Measurements from ENCODE around the gene TMEM208.

Gene TMEM208

GRCh38 chr16:67250045-67250327 is 23.1 kb downstream of the TMEM208 start:
- no peak for DNase-seq (ENCODE audit: low read depth in 2 of 2)

DNA sequence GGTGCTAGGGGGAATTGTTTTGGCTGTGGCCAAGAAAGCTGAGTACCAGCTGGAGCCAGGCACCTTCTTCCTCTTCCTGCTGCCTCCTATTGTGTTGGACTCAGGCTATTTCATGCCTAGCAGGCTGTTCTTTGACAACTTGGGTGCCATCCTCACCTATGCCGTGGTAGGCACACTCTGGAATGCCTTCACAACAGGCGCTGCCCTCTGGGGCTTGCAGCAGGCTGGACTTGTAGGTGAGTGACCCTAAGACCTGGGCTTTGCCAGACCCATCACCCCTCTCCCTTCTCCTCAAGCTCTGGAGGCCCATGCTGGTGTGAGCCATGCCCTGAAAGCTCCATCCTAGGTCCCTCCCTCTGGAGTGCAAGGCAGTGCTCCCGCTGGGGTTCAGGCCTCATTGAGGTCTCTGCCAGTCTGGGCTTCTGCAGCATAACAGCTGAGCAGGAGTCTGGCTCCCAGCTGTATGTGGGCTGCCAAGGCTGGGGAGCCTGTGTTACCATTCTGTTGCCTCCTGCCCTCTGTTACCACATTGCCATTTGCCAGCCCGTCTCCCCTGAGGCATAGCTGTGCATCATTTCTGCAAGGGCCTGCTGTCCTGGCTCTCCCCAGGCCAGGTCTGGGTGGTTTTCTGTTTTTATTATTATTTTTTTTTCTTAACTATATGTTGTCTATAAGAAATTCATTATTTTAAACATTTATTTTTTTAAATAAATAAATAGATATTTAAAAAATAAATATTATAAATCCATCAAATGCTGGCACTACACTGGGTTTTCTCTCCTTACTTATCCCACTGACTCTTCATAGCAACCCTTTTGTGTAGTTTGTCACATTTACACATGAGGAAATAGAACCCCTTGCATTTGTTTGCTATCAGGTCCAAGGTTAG is 25.9 kb downstream of the TMEM208 start:
- DNase-seq (ENCODE audit: low read depth in 2 of 2) = no peak

DNA sequence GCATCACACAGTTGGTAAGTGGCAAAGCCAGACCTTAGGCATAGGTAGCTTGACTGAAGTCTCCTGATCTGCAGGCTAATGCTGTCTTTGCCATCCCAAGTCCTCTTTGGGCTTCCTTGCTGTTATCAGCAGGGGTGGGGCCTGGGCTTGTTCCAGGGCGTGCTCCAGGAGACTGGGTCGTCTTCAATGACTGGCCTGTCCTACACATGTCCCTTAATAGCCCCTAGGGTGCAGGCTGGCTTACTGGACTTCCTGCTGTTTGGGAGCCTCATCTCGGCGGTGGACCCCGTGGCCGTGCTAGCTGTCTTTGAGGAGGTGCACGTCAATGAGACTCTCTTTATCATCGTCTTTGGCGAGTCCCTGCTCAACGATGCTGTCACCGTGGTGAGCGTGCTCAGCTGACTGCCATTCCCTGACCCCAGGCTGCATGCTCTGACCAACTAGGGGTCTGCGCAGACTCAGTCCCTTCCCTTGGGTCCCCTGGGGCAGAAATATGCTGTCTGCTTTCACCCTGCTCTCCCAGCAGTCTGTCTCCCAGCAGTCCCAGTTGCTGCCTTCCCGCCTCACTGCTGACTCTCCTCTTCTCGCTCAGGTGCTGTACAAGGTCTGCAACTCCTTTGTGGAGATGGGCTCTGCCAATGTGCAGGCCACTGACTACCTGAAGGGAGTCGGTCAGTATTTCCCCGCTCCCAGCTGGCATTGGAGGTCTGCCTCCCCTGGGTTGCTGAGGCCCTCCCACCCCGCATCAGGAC is 28.0 kb downstream of the TMEM208 start:
- DNase-seq (ENCODE audit: low read depth in 2 of 2) = no peak

DNA sequence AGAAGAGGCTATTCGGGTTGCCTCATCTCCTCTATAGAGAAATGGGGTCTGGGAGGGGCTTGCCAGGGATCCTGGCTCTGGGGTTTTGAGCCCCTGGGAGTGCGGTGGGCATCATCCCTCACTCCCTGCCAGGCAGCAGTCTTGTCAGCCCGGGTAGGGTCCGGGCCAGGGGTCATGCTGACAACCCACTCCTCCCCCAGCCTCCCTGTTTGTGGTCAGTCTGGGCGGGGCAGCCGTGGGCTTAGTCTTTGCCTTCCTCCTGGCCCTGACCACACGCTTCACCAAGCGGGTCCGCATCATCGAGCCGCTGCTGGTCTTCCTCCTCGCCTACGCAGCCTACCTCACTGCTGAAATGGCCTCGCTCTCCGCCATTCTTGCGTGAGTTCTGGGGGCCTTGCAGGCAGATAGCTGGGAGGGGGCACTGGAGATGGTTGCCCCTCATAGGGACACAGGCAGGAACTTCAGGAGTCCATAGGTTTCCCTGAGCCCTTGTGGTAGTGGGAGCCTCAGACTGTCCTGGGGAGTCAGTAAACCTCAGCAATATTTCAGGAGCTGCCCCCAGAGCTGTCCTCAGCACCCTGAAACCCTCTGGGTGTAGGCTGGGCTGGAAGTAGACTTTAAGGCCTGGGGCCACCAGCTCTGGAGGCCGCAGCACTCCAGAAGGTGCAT is 28.8 kb downstream of the TMEM208 start:
- DNase-seq (ENCODE audit: low read depth in 2 of 2) = no peak

GRCh38 chr16:67256701-67257230 is 29.8 kb downstream of the TMEM208 start:
- DNase-seq (ENCODE audit: low read depth in 2 of 2) = no peak

- no peak for DNase-seq (ENCODE audit: low read depth in 2 of 2)
Measured at GRCh38 chr16:67257486-67258160, 30.7 kb downstream of the TMEM208 start.

DNA sequence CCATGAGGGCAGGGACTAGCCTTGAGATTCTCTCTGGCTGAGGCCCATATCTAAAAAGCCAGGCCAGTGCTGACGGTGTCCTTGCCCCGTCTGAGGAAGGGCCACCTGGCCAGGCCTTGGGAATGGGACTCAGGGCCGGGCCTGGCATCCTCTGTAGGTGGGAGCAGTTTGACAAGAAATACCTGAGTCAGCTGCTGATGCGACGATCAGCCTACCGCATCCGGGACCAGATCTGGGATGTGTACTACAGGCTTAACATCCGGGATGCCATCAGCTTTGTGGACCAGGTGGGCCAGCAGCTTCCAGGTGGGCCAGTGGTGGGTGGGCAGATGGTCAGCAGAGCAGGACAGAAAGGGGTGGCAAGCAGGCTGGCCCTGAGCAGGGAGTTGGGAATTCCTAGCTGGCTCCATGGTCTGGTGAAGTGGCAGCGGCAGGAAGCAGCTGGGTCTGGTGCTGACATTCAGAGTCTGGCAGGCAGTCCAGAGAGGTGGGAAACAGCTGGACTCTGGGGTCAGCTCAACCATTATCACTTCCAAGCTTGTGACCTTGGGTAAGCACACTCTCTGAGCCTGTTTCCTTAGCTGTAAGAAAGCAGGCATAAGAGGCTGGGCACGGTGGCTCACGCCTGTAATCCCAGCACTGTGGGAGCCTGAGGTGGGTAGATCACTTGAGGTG is 31.4 kb downstream of the TMEM208 start:
- no peak for DNase-seq (ENCODE audit: low read depth in 2 of 2)

- no peak for DNase-seq (ENCODE audit: low read depth in 2 of 2)
Measured at GRCh38 chr16:67259705-67260104, 32.8 kb downstream of the TMEM208 start.

DNA sequence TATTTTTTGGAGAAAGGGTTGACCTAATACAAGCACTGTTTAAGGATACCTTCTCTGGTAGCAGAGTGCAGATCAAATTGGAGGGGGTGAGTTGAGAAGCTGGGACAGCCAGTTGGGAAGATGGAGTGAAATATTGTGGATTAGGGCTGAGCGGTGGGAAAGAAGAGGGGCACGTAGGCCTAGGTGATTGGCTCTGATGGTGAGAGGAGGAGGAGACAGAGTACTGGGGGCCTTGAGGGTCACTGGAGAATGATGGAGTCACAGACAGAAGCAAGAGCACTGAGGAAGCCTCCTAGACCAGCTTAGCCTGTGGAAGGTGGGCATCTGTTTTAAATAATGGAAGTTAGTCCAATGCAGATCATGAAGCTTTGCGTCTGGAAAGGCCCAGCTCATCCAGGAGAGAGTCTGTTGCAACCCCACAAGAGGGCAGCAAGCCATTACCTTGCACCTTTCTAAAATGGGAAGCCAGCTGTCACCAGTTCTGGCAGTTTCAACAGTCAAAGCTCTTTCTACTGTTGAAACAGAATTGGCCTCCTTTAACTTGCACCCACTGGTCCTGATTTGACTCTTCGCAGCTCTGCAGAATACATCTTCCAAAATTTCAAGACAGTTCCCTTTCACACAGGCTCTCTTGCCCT is 33.6 kb downstream of the TMEM208 start:
- DNase-seq (ENCODE audit: low read depth in 2 of 2) = no peak

- no peak for DNase-seq (ENCODE audit: low read depth in 2 of 2)
Measured at GRCh38 chr16:67263201-67263600, 36.3 kb downstream of the TMEM208 start.

DNA sequence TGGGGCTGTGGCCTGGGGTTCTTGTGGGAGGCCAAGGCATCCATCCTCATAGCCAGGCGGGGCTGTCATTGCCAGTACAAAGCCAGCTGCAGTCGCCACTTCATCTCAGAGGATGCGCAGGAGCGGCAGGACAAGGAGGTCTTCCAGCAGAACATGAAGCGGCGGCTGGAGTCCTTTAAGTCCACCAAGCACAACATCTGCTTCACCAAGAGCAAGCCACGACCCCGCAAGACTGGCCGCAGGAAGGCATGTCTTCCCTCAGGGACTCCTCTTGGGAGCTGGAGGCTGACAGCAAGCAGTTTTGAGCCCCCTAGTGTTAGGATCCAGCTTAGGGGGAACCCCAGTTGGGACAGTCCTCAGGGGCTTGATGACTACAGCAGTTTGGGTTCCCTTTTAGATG is 37.3 kb downstream of the TMEM208 start:
- no peak for DNase-seq (ENCODE audit: low read depth in 2 of 2)

GRCh38 chr16:67264866-67265265 is 37.9 kb downstream of the TMEM208 start:
- DNase-seq (ENCODE audit: low read depth in 2 of 2) = no peak

DNA sequence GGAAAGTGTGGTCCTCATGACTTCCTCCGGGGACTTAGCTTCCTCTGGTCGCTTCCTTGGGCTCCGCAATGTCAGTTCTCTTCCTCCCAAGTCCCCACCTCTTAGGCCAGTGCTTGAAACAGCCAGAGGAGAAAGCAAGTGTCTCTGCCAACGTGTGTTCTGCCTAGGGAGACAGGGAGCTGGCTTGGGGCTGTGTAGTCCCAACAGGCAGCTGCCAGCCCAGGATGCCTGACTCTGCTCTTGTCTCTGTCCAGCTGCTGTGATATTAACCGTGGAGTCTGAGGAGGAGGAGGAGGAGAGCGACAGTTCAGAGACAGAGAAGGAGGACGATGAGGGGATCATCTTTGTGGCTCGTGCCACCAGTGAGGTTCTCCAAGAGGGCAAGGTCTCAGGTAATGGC is 38.9 kb downstream of the TMEM208 start:
- no peak for DNase-seq (ENCODE audit: low read depth in 2 of 2)

DNA sequence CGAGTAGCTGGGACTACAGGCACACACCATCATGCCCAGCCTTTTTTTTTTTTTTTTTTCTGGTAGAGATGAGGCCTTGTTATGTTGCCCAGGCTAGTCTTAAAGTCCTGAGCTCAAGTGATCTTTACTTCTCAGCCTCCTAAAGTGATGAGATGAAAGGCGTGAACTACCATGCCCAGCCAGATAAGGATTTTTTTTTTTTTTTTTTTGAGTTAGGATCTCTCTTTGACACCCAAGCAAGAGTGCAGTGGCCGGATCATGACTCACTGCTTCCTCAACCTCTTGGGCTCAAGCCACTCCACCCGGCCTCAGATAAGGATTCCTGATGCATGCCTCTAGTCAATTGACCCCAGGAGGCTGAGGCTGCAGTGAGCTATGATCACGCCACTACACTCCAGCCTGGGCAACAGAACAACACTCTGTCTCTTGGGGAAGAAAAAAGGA is 41.2 kb downstream of the TMEM208 start:
- DNase-seq (ENCODE audit: low read depth in 2 of 2) = no peak

GRCh38 chr16:67269766-67270165 is 42.8 kb downstream of the TMEM208 start:
- DNase-seq (ENCODE audit: low read depth in 2 of 2) = no peak

DNA sequence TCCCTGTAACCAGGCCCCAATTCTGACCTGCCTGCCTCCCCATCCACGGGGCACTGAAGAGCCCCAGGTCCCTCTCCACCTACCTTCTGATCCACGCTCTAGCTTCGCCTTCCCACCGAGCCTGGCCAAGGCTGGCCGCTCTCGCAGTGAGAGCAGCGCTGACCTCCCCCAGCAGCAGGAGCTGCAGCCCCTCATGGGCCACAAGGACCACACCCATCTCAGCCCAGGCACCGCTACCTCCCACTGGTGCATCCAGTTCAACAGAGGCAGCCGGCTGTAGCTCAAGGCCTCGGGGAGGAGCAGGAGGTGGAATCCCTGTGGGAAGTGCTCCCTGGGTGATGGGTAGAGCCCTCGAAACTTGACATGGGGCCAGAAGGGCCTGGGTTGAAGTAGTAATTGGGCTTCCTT is 44.0 kb downstream of the TMEM208 start:
- no peak for DNase-seq (ENCODE audit: low read depth in 2 of 2)

DNA sequence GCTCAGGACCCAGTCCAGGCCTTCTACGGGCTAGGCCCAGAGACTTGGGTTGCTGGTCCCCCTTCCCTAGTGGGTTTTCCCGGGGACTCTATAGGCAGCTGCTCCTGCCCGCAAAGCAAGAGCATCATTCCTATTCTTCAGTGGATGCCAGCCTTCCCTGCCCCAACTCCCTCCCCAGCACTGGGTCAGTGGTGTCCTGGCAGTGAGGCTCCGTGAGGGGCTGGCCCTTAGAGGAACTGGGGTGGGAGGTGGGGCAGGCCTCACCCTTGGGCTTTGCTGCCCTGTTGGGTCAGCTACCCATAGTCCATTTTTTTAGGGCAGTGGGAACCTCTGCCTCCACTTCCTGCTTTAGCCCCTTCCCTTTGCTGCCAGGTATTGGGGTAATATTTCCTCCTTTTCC is 44.5 kb downstream of the TMEM208 start:
- DNase-seq (ENCODE audit: low read depth in 2 of 2) = no peak

GRCh38 chr16:67275321-67275720 is 48.4 kb downstream of the TMEM208 start:
- no peak for DNase-seq (ENCODE audit: low read depth in 2 of 2)

DNA sequence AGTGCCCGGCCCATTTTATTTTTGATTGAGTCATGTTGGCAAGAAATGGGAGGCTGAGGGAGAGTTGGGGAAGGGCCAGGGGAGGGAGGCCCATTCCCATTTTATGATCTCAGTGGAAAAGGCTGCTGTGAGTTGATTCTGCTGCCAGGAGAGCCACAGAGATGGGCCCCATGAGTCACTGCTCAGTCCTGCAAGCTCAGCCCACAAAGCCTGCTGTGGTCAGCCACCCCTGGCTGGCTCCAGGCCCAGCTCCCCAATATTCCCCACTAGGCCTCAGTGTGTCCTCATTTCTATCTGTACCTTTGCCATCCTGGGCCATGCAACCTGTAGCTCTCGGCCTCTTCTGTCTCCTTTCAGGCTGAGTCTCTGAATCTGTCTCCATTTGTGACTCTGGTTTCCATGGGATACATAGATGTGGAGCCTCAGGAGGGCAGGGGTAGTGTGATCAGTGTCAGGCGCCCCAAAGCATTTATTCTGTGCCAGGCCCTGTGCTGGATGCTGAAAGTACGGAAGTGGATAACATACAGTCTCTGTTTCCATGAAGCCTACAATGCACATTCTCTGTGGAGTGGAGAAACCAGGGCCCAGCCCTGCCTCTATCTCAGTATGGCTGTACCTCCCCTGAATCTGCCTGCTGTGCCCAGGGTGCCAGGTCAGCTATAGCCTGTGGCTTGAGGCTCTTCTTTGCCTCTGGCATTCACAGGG is 50.5 kb downstream of the TMEM208 start:
- DNase-seq (ENCODE audit: low read depth in 2 of 2) = no peak

All from stimulated activated CD8-positive, alpha-beta memory T cell treated with anti-CD3 and anti-CD28 coated beads, Interleukin-2, amount 100 ng/mL, for 1 hour (primary cell).